GM12878 (cell line): ENCODE data around the gene USP35. TPM values are rescaled to one million over a fixed set of nuclear protein-coding genes. Genes with fewer than 3 reads are reported as not detected.

Source experiments
- ATAC-seq: fragments of 200-7000 bp; cut with Tn5 transposase; 3 replicates; pipeline ENCODE4 v1.9.1; 2020; ENCODE audit warnings: mild to moderate bottlenecking, moderate library complexity
- BruUV-seq: library from RNA; stranded (reverse); fragments of 400-500 nt; replicated peaks from 2 replicates; lab custom pipeline; 2021; lab: Mats Ljungman, UMichigan
- CTCF ChIA-PET: fragments of 300-600 bp; sonication (Branson Sonifier 250); formaldehyde crosslinking; extraction: SDS; loops from one replicate; lab custom pipeline; 2021; ENCODE audit warnings: inconsistent platforms; lab: Yijun Ruan, JAX
- POLR2A ChIA-PET: fragments of 350-600 bp; formaldehyde crosslinking; extraction: SDS; loops from one replicate; lab custom pipeline; 2021; ENCODE audit warnings: inconsistent platforms; lab: Charles Lee
- RAD21 ChIA-PET: fragments of 300-600 bp; sonication (Branson Sonifier 250); formaldehyde crosslinking; loops from one replicate; lab custom pipeline; 2023; ENCODE audit warnings: antibody characterized with exemption; ENCODE audit not compliant: unreplicated experiment; lab: Charles Lee
- SMC1A ChIA-PET: fragments of 300-600 bp; sonication (Branson Sonifier 250); formaldehyde crosslinking; loops from one replicate; lab custom pipeline; 2023; ENCODE audit not compliant: unreplicated experiment, uncharacterized antibody; lab: Charles Lee
- DNase-seq: peaks from one replicate; pipeline ENCODE4 v3.0.0-alpha.2; 2011; ENCODE audit warnings: low read depth, low spot score
- FAIRE-seq: peaks from 3 replicates; lab custom pipeline; 2011; peaks lifted over from hg19 to GRCh38; lab: Jason Lieb, UNC
- H2AFZ ChIP-seq: 2 replicates; pipeline ENCODE4 v1.6.0; 2011; ENCODE audit warnings: low read depth, low read length, control low read depth; ENCODE audit not compliant: control insufficient read depth
- H3K27ac ChIP-seq: 2 replicates; pipeline ENCODE4 v1.5.1; 2011; ENCODE audit warnings: control low read depth; ENCODE audit not compliant: control insufficient read depth, insufficient read depth
- H3K27me3 ChIP-seq, 2 experiments: replicated peaks in 1 of 2; 2 replicates each; pipeline versions ENCODE4 v1.6.0 to v1.6.1; 2011; ENCODE audit warnings: low read length in 1 of 2; ENCODE audit not compliant: control insufficient read depth in 2 of 2, insufficient read depth in 2 of 2
- H3K36me3 ChIP-seq, 2 experiments: 2 replicates each; pipeline ENCODE4 v1.5.1; 2011; ENCODE audit warnings: low read length in 1 of 2; ENCODE audit not compliant: control insufficient read depth in 2 of 2, insufficient read depth in 2 of 2
- H3K4me1 ChIP-seq: 2 replicates; pipeline ENCODE4 v1.6.1; 2011; ENCODE audit warnings: mild to moderate bottlenecking, low read length, moderate library complexity, mixed read lengths; ENCODE audit not compliant: control insufficient read depth, insufficient read depth
- H3K4me2 ChIP-seq: 2 replicates; pipeline ENCODE4 v1.6.0; 2011; ENCODE audit warnings: control low read depth; ENCODE audit not compliant: control insufficient read depth, insufficient read depth
- H3K4me3 ChIP-seq: fragments of 200-600 bp; sonication (generic); 2 replicates; pipeline ENCODE4 v1.5.1; 2016
- H3K79me2 ChIP-seq: 2 replicates; pipeline ENCODE4 v1.6.0; 2011; ENCODE audit warnings: low read length; ENCODE audit not compliant: control insufficient read depth, insufficient read depth
- H3K9ac ChIP-seq: 2 replicates; pipeline ENCODE4 v1.8.0; 2011; ENCODE audit warnings: low read length, control low read depth, mixed read lengths; ENCODE audit not compliant: control insufficient read depth, insufficient read depth
- H3K9me3 ChIP-seq: replicated peaks from 3 replicates; pipeline ENCODE4 v1.5.1; 2011; ENCODE audit warnings: mild to moderate bottlenecking, low read length; ENCODE audit not compliant: control insufficient read depth, insufficient read depth
- H4K20me1 ChIP-seq: 2 replicates; pipeline ENCODE4 v1.6.0; 2011; ENCODE audit not compliant: control insufficient read depth, insufficient read depth
- CREB1 ChIP-seq: IDR thresholded peaks from 2 replicates; pipeline ENCODE4 v1.6.1; 2012; ENCODE audit warnings: low read depth, mild to moderate bottlenecking, inconsistent platforms
- EED ChIP-seq: sonication (generic); IDR thresholded peaks from 2 replicates; pipeline ENCODE4 v1.6.1; 2016; ENCODE audit warnings: antibody characterized with exemption, low read depth
- FOS ChIP-seq: IDR thresholded peaks from 3 replicates; pipeline ENCODE4 v1.6.1; 2011; ENCODE audit warnings: borderline replicate concordance; ENCODE audit not compliant: insufficient read length; ENCODE audit errors: extremely low read depth
- FOXM1 ChIP-seq: IDR thresholded peaks from 2 replicates; pipeline ENCODE4 v1.6.1; 2012; ENCODE audit warnings: low read depth, mild to moderate bottlenecking, inconsistent platforms, low read length, moderate library complexity
- HDAC2 ChIP-seq: fragments of 200-600 bp; sonication (generic); IDR thresholded peaks from 2 replicates; pipeline ENCODE4 v1.6.1; 2017
- HDGF ChIP-seq: fragments of 450-650 bp; IDR thresholded peaks from 2 replicates; pipeline ENCODE4 v1.6.1; 2016; ENCODE audit warnings: antibody characterized with exemption
- KAT2A ChIP-seq: conservative IDR thresholded peaks from 2 replicates; pipeline ENCODE4 v1.6.1; 2011; ENCODE audit warnings: low read depth, low read length; ENCODE audit not compliant: control insufficient read depth
- NR2C2 ChIP-seq: IDR thresholded peaks from 2 replicates; pipeline ENCODE4 v1.6.1; 2011; ENCODE audit warnings: borderline replicate concordance, low read depth; ENCODE audit not compliant: control insufficient read depth, insufficient read length
- POU2F2 ChIP-seq: IDR thresholded peaks from 3 replicates; pipeline ENCODE4 v1.6.1; 2011; ENCODE audit warnings: low read depth, mild to moderate bottlenecking, low read length, borderline replicate concordance
- TARDBP ChIP-seq: IDR thresholded peaks from 2 replicates; pipeline ENCODE4 v1.6.1; 2016; ENCODE audit warnings: borderline replicate concordance
- TBL1XR1 ChIP-seq: IDR thresholded peaks from 2 replicates; pipeline ENCODE4 v1.6.1; 2012; ENCODE audit warnings: low read depth, low read length, improper control_type of control experiment
- ZNF384 ChIP-seq: IDR thresholded peaks from 2 replicates; pipeline ENCODE4 v1.6.1; 2012; ENCODE audit warnings: low read depth, mild to moderate bottlenecking, low read length, improper control_type of control experiment, borderline replicate concordance
- ZZZ3 ChIP-seq: IDR thresholded peaks from 2 replicates; pipeline ENCODE4 v1.6.1; 2011; ENCODE audit warnings: low read depth; ENCODE audit not compliant: control insufficient read depth, insufficient read length
- WGBS: methylation state at CpG from one replicate; pipeline ENCODE4 v1.1.6; 2016; ENCODE audit warnings: low lambda C conversion rate; ENCODE audit not compliant: insufficient replicate concordance, insufficient coverage; ENCODE audit errors: missing lambda C conversion rate; 5-methylcytosine and 5-hydroxymethylcytosine counted together
- in situ Hi-C: fragments of 300-500 bp; cut with MboI; formaldehyde crosslinking; loops from 9 replicates; pipeline ENCODE4 v1.14.3; 2018; ENCODE audit warnings: mixed read lengths
- intact Hi-C: fragments of 100-400 bp; cut with micrococcal nuclease; formaldehyde crosslinking; loops from one replicate; pipeline ENCODE4 v1.14.2; 2022; ENCODE audit not compliant: unreplicated experiment
- polyA plus RNA-seq, 11 experiments: library from polyadenylated mRNA; depleted of rRNA in 4 of 11; unstranded in 6 of 11; stranded (reverse) in 5 of 11; fragments of >200 nt; fragmentation: Nextera tagmentation in 4 of 11; fragmentation: Illumina TruSeq in 1 of 11; extraction: Ambion mirVana in 4 of 11; extraction: Trizol in 1 of 11; gene quantifications; 1 replicate in 1 of 11; 2 replicates in 10 of 11; pipeline versions ENCODE4 v1.2.1 to v1.2.3, GENCODE V29; 2011 to 2016; ENCODE audit warnings: inconsistent platforms in 2 of 11, missing spikeins in 2 of 11, low read depth in 1 of 11
- total RNA-seq, 4 experiments: library from RNA; depleted of rRNA in 3 of 4; stranded (reverse); fragments of >200 nt in 3 of 4; fragmentation: Illumina TruSeq in 1 of 4; extraction: Trizol in 1 of 4; gene quantifications; 2 replicates each; pipeline versions ENCODE4 v1.2.1 to v1.2.3, GENCODE V29; 2013 to 2021
- TF ChIP-seq, protein P1 (sequence below): IDR thresholded peaks from 2 replicates; pipeline ENCODE4 v1.6.1; 2012; ENCODE audit warnings: low read depth, low read length, improper control_type of control experiment
- TF ChIP-seq, protein P2 (sequence below): fragments of 450-650 bp; IDR thresholded peaks from 2 replicates; pipeline ENCODE4 v1.6.1; 2016; ENCODE audit warnings: mild to moderate bottlenecking, moderate library complexity, borderline replicate concordance
- TF ChIP-seq, protein P3 (sequence below): fragments of 450-650 bp; formaldehyde crosslinking; IDR thresholded peaks from 2 replicates; pipeline ENCODE4 v1.5.0; 2022; ENCODE audit warnings: mild to moderate bottlenecking, missing genetic modification characterization

USP35 gene
- total and polyA plus RNA-seq, 10 of the 15 experiments (the other 5 are each of a cell fraction or from before 2014, with no cell fraction given): 0.13 to 6.4 (median 3.1) TPM; not detected in 1

DNA sequence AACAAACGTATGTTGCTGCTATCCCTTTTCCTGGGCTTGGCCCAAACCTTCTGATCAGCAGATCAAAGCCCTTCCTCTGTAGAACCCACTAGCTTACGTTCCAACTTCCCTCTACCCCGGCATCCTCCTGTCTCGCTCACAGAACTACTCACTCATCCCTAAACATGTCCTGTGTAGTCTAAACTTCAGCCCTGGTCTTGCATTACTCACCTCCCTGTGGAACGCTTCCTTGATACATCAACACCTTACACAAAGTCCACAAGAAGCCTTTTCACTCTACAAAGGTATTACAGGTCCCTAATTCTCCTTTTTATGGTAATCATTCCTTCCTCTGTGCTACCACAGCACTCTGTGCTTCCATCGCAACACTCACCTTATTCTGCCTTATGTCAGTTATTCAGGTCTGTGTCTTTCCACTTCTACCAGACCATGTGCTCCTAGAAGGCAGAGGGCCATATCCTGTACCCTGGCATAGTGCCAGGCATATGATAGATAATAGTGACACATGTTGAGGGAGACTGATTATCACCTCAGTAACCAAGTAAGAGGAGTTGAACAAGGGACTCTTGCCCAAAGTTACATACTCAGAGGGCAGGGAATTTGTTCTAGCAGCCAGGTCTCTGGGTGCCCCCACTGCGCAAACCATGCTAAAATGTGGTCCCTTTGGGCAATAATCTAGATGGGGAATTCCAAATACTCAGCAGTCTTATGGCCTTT is 41.6 kb downstream of the USP35 start:
- FAIRE-seq (no peak), ATAC-seq (no peak)
- TF ChIP-seq FOXM1 (no peak), HDAC2 (no peak), NR2C2 (no peak), CREB1 (no peak), EED (no peak), ZNF384 (no peak), ZZZ3 (no peak), TBL1XR1 (no peak), TARDBP (no peak), KAT2A (no peak), FOS (no peak), POU2F2 (no peak), HDGF (no peak)
- TF ChIP-seq, protein P1, sequence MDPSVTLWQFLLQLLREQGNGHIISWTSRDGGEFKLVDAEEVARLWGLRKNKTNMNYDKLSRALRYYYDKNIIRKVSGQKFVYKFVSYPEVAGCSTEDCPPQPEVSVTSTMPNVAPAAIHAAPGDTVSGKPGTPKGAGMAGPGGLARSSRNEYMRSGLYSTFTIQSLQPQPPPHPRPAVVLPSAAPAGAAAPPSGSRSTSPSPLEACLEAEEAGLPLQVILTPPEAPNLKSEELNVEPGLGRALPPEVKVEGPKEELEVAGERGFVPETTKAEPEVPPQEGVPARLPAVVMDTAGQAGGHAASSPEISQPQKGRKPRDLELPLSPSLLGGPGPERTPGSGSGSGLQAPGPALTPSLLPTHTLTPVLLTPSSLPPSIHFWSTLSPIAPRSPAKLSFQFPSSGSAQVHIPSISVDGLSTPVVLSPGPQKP: no peak
- TF ChIP-seq, protein P2, sequence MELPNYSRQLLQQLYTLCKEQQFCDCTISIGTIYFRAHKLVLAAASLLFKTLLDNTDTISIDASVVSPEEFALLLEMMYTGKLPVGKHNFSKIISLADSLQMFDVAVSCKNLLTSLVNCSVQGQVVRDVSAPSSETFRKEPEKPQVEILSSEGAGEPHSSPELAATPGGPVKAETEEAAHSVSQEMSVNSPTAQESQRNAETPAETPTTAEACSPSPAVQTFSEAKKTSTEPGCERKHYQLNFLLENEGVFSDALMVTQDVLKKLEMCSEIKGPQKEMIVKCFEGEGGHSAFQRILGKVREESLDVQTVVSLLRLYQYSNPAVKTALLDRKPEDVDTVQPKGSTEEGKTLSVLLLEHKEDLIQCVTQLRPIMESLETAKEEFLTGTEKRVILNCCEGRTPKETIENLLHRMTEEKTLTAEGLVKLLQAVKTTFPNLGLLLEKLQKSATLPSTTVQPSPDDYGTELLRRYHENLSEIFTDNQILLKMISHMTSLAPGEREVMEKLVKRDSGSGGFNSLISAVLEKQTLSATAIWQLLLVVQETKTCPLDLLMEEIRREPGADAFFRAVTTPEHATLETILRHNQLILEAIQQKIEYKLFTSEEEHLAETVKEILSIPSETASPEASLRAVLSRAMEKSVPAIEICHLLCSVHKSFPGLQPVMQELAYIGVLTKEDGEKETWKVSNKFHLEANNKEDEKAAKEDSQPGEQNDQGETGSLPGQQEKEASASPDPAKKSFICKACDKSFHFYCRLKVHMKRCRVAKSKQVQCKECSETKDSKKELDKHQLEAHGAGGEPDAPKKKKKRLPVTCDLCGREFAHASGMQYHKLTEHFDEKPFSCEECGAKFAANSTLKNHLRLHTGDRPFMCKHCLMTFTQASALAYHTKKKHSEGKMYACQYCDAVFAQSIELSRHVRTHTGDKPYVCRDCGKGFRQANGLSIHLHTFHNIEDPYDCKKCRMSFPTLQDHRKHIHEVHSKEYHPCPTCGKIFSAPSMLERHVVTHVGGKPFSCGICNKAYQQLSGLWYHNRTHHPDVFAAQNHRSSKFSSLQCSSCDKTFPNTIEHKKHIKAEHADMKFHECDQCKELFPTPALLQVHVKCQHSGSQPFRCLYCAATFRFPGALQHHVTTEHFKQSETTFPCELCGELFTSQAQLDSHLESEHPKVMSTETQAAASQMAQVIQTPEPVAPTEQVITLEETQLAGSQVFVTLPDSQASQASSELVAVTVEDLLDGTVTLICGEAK: no peak
- TF ChIP-seq, protein P3, sequence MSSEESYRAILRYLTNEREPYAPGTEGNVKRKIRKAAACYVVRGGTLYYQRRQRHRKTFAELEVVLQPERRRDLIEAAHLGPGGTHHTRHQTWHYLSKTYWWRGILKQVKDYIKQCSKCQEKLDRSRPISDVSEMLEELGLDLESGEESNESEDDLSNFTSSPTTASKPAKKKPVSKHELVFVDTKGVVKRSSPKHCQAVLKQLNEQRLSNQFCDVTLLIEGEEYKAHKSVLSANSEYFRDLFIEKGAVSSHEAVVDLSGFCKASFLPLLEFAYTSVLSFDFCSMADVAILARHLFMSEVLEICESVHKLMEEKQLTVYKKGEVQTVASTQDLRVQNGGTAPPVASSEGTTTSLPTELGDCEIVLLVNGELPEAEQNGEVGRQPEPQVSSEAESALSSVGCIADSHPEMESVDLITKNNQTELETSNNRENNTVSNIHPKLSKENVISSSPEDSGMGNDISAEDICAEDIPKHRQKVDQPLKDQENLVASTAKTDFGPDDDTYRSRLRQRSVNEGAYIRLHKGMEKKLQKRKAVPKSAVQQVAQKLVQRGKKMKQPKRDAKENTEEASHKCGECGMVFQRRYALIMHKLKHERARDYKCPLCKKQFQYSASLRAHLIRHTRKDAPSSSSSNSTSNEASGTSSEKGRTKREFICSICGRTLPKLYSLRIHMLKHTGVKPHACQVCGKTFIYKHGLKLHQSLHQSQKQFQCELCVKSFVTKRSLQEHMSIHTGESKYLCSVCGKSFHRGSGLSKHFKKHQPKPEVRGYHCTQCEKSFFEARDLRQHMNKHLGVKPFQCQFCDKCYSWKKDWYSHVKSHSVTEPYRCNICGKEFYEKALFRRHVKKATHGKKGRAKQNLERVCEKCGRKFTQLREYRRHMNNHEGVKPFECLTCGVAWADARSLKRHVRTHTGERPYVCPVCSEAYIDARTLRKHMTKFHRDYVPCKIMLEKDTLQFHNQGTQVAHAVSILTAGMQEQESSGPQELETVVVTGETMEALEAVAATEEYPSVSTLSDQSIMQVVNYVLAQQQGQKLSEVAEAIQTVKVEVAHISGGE (CRISPR knock-in tag): no peak

More for the DNA sequence above, 41.6 kb downstream of the USP35 start:
- in situ Hi-C loops: no loop called here
- H3K4me3 ChIP-seq: no peak overlapping the region
- no peaks in the 10 kb centered on the region for H3K36me3 ChIP-seq
- H3K27me3 ChIP-seq: no peaks in the 10 kb centered on the region
- H2AFZ ChIP-seq: no peak overlapping the region
- H3K27ac ChIP-seq: no peak overlapping the region
- intact Hi-C loops: no loop called here
- no peak overlapping the region for H3K9ac ChIP-seq
- RAD21 ChIA-PET: no interaction called here
- no peak overlapping the region for H3K4me2 ChIP-seq
- SMC1A ChIA-PET: interaction anchor here (1.6 kb wide), 1 partner anchor 334 kb away, joined by 3 read pairs; no protein-coding TSS in a partner anchor
- H3K9me3 ChIP-seq: no peaks in the 10 kb centered on the region
- BruUV-seq: no TSS peak
- 90% methylated on average over 7 of the region's 7 CpGs for WGBS
- POLR2A ChIA-PET: no interaction called here
- H4K20me1 ChIP-seq: no peaks in the 10 kb centered on the region
- no peaks in the 10 kb centered on the region for H3K79me2 ChIP-seq
- DNase-seq: no peak
- CTCF ChIA-PET: interaction anchor here (8.1 kb wide), 1 partner anchor 336 kb away, joined by 181 read pairs; no protein-coding TSS in a partner anchor
- peaks cover 21% of the 10 kb centered on the region for H3K4me1 ChIP-seq
